ENCODE results near the gene ATP6V1F. TPM values are rescaled to one million over a fixed set of nuclear protein-coding genes. Genes with fewer than 3 reads are reported as not detected.

Gene ATP6V1F
- total RNA-seq, 1 experiment from 2014 or later: 149 TPM

- no peak for TF ChIP-seq RAD21 (IDR thresholded peaks at IDR 0.05; ENCODE audit: low read depth)
Observed at GRCh38 chr7:128908750-128909624, 46.3 kb downstream of the ATP6V1F start (continued).

GRCh38 chr7:128909625-128910568 lies 47.2 kb downstream of the ATP6V1F start:
- TF ChIP-seq SIN3A (IDR thresholded peaks at IDR 0.05; ENCODE audit: low read depth): no peak
- no peak for TF ChIP-seq EZH2 (IDR thresholded peaks at IDR 0.05)
- no peak for TF ChIP-seq JUND (IDR thresholded peaks at IDR 0.05)
- TF ChIP-seq FOSL1 (IDR thresholded peaks at IDR 0.05; ENCODE audit: low read depth): no peak
- no peak for TF ChIP-seq CBX3 (IDR thresholded peaks at IDR 0.05; ENCODE audit: low read depth)
- TF ChIP-seq TCF7L2 (IDR thresholded peaks at IDR 0.05; ENCODE audit: borderline replicate concordance, extremely low read depth, insufficient read depth, insufficient read length): no peak
- no peak for TF ChIP-seq EZH2phosphoT487 (IDR thresholded peaks at IDR 0.05; ENCODE audit: borderline replicate concordance)
- TF ChIP-seq YY1 (IDR thresholded peaks at IDR 0.05; ENCODE audit: extremely low read depth, insufficient replicate concordance, low read depth, low read length): no peak
- no peak for TF ChIP-seq EGR1 (IDR thresholded peaks at IDR 0.05; ENCODE audit: low read depth)
- H3K9me2 ChIP-seq (ENCODE audit: insufficient read depth): no peaks in the 10 kb centered on the region
- no peak overlapping the region for H3K9ac ChIP-seq (ENCODE audit: low read length)
- DNase-seq (ENCODE audit: low read depth, low spot score) (no peak), ATAC-seq (no peak)
- no peaks in the 10 kb centered on the region for H3K9me3 ChIP-seq (ENCODE audit: control insufficient read depth in 1 of 2, insufficient read depth in 1 of 2, low read depth in 1 of 2, low read length in 2 of 2)
- intact Hi-C loops (cut with micrococcal nuclease): no loop called here
- no peak overlapping the region for H2AFZ ChIP-seq (ENCODE audit: low read depth, low read length, poor library complexity, severe bottlenecking)
- ChIA-PET CTCF (no interaction called here), RAD21 (ENCODE audit: low non-redundant PET in 1 of 2, low total read pairs in 2 of 2, uncharacterized antibody in 2 of 2, unreplicated experiment in 2 of 2) (no interaction called here), POLR2A (no interaction called here)
- H3K4me1 ChIP-seq (ENCODE audit: control insufficient read depth in 1 of 2, insufficient read depth in 2 of 2, low read length in 2 of 2): peaks cover 0 to 6% of the 10 kb centered on the region in 2 experiments; a peak in 1 of 4 replicates
- no peak overlapping the region for H3K4me3 ChIP-seq (replicated peaks in 1 of 2; ENCODE audit: low read depth in 1 of 2, low read length in 2 of 2)
- no TSS peak for BruUV-seq (replicated peaks)
- no peaks in the 10 kb centered on the region for H3K27me3 ChIP-seq (ENCODE audit: insufficient read depth, low read length)
- no peaks in the 10 kb centered on the region for H4K20me1 ChIP-seq (ENCODE audit: insufficient read depth)
- H3K4me2 ChIP-seq (ENCODE audit: low read length): no peak overlapping the region
- H3K27ac ChIP-seq (ENCODE audit: low read depth, low read length): no peak overlapping the region
- H3K36me3 ChIP-seq (ENCODE audit: control insufficient read depth in 1 of 2, insufficient read depth in 2 of 2, low read length in 2 of 2): no peaks in the 10 kb centered on the region
- H3K79me2 ChIP-seq (ENCODE audit: insufficient read depth, low read length): no peaks in the 10 kb centered on the region
